ENCODE results near the gene APOD.

APOD gene

DNA sequence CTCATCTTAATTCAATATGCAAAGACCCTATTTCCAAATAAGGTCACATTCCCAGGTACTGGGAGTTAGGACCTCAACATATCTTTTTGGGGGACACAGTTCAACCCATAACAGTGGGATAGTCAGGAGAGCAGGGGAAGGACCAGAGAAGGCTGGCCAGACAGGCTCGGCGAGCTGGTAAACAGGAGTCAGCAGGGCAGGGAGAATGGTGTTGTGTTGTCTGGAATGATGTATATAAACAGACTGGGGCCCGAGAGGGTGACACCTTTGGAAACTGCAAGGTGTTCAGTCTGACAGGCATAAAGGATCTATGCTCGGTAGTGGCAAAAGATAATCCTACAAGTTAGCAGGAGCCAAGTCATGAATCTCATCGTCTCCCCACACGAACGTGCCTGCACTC, 30.5 kb downstream of the APOD start:
- no peak for DNase-seq (ENCODE audit: low spot score)

- DNase-seq (ENCODE audit: low spot score), result no peak
Measured at GRCh38 chr3:195551381-195551978, 32.3 kb downstream of the APOD start.

- no peak for DNase-seq (ENCODE audit: low spot score)
Measured at GRCh38 chr3:195550723-195551122, 33.0 kb downstream of the APOD start.

GRCh38 chr3:195549931-195550519, 33.7 kb downstream of the APOD start:
- peak; percentile 41 for DNase-seq (ENCODE audit: low spot score)

DNA sequence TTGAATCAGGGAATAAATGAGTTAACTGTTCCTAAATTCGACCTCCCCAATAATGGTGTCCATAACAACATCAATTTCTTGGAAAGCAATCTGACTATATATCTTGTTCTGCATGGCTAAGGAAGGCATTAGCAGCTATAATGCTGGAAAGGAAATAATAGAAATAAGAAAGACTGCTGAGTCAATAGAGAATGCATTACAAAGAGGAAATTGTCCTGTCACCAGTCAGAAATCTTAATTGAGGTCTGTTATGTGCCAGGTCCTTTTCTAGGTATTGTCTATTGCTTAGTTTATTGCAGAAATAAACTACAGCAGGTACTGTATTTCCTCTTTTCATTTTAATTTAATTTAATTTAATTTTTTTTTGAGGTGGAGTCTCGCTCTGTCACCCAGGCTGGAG, 34.8 kb downstream of the APOD start:
- DNase-seq (ENCODE audit: low spot score), result no peak

GRCh38 chr3:195548501-195548900, 35.2 kb downstream of the APOD start:
- no peak for DNase-seq (ENCODE audit: low spot score)

- no peak for DNase-seq (ENCODE audit: low spot score)
Measured at GRCh38 chr3:195548006-195548405, 35.7 kb downstream of the APOD start.

DNA sequence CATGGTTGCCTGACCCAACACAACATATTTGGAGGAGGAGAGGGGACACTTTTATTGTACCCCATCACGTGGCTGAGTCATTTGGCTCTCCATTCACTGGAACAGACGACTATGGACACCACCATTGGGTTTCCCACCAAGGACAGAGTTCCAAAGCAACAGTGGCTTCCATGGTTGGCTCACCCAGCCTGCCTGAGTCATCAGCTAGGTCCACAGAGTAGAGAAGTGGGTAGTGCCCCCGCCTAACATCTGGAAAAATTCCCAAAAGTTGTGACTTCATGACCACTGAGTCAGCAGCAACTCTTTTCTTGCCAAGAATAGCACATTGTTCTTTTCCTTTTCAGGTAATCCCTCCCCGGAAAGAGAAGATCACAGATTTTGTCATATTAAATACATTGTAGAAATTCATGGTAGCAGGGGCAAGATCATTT, 37.6 kb downstream of the APOD start:
- no peak for DNase-seq (ENCODE audit: low spot score)

DNA sequence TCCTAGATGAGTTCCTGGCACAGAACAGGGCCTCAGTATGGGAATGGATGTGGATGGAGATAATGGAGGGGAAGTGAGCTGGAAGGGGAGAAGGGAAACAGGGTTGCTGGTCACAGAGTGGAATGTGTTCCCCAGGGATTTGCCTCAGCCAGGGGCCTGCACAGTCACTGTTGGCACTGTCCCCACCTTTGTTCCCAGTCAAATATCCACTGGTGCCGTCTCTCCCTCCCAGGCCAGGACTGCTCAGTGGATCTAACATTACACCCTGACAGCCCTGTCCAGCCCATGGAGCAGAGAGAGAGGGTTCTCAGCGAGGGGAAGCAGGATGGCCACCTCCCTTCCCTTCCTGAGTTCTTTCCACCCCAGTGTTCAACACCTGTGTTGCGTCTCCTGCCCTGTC, 39.1 kb downstream of the APOD start:
- DNase-seq (ENCODE audit: low spot score), result no peak

GRCh38 chr3:195544230-195544536, 39.6 kb downstream of the APOD start:
- no peak for DNase-seq (ENCODE audit: low spot score)

- DNase-seq (ENCODE audit: low spot score), result peak; percentile 17
Measured at GRCh38 chr3:195543500-195544229, 40.1 kb downstream of the APOD start.

DNA sequence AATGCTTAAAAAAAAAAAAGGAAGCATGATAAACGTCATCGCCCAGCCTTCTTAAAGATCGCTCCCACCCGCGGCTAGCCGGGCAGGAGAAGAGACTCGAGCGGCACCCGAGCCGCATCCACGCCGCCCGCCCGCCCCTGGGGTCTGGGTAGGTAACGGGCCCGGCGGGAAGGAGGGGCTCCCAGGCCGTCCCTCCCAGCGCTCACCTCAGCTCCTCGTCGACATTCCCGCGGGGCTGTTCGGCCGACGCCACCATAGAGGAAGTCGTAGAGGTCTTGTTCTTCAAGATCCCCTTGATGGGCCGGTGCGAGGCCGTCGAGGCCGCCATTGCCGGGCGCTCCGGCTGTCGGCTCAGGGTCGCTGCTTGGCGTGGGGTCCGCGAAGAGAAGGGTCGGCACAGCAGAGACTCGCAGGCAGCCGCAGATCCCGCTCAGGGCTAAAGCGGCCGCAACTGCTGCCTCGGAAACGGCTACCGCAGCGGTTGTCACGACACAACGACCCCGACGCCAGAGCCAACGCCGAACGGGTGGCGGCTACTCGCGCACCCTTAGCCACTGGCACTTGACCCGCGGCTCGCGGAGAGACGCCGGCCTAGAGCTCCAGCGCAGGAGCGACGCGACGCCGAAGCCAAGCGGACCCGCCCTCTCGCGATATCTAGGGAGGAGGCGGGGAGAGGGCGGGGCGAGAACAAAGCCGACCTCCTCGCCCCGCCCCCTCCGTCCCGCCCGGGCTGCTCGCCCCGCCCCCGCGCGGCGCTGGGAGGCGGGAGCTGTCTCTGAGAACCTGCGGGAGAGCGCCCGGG, 40.8 kb downstream of the APOD start, which contains the start of gene PPP1R2:
PPP1R2 (minus strand) TSS at position 628 of the 802 bp plus-strand sequence; CDS start at position 328, 300 bp downstream.
- DNase-seq (ENCODE audit: low spot score), result peak; percentile 95

GRCh38 chr3:195542316-195542697, 41.4 kb downstream of the APOD start:
- DNase-seq (ENCODE audit: low spot score), result peak; percentile 78

DNA sequence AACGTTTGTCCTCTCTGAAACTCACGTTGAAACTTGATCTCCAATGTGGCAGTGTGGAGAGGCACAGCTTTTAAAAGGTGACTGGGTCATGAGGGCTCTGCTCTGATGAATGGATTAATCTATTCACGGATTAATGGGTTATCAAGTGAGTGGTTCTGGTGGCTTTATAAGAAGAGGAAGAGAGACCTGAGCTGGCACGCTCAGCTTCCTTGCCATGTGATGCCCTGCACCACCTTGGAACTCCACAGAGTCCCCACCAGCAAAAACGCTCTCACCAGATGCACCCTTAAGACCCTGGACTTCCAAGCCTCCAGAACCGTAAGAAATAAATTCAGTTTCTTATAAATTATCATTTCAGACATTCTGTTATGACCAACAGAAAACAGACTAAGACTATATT, 43.2 kb downstream of the APOD start:
- peak; percentile 42 for DNase-seq (ENCODE audit: low spot score)

DNA sequence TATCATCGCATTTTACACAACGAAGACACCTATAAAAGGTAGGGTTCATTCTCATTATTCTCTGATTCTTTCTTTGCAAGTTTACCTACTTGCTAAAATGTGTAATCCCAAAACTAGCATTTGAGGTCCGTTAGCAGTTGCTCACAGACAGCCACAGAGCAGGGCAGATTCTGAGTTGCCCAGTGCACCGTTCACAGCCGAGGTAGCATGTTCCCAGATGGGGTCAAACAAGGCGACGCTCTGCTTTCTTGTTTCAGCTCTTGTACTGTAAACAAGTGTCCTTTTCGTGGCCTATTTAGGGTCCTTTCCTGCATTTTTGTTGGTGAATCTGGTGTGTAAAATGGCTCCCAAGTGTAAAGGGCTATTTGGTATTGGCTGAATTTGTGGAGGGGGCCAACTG, 43.7 kb downstream of the APOD start:
- peak; percentile 18 for DNase-seq (ENCODE audit: low spot score)

DNA sequence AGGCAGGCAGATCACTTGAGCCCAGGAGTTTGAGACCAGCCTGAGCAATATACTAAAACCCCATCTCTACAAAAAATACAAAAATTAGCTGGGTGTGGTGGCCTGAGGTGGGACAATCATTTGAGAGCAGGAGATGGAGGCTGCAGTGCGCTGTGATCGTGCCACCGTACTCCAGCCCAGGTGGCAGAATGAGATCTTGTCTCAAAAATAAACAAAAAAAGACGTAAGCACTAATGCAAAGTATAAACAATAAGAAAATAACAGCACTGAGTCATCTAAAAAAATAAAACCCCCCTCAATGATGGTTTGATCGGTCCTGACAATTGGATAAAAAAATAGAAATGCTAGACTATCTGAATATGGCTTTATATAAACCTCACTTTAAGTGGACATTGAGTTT, 44.3 kb downstream of the APOD start:
- peak; percentile 20 for DNase-seq (ENCODE audit: low spot score)

DNA sequence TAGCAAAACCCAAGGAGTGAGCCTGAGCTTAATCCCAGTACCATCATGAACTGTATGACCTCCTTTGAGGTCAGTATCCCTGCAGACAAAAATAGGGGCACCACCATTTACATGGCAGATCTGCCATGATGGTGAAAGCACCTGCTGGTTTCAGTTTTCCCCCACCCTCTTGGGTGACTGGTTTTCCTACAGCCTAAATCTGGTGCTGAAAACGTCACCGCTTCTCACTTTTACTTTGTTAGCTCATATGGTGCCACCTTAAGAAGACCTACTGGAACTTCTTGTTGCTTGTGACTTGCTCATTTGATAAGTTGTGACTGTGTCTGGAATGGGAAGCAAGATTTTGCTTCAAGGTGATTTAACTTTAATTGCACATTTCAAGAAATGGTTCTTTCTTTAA, 45.7 kb downstream of the APOD start:
- peak; percentile 92 for DNase-seq (ENCODE audit: low spot score)

DNA sequence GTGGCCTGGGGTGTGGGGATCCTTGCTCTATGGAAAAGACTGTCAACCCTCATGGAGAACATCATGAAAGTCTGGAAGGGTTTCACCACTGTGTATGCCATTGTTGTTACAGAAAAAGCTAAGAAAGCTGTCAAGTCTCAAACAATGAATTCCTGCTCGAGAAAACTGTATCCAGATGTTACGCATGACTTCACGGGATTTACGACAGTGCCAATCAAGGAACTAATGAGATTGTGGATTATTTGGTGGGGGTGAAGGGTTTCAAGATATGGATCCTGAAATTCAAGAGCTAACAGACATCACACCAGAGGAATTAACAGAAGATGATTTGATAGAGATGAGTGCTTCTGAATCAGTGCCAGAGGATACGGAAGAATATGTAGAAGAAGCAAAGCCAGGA, 48.4 kb downstream of the APOD start:
- no peak for DNase-seq (ENCODE audit: low spot score)

- no peak for DNase-seq (ENCODE audit: low spot score)
Measured at GRCh38 chr3:195532834-195533233, 50.9 kb downstream of the APOD start.

- no peak for DNase-seq (ENCODE audit: low spot score)
Measured at GRCh38 chr3:195532345-195532744, 51.4 kb downstream of the APOD start.

DNA sequence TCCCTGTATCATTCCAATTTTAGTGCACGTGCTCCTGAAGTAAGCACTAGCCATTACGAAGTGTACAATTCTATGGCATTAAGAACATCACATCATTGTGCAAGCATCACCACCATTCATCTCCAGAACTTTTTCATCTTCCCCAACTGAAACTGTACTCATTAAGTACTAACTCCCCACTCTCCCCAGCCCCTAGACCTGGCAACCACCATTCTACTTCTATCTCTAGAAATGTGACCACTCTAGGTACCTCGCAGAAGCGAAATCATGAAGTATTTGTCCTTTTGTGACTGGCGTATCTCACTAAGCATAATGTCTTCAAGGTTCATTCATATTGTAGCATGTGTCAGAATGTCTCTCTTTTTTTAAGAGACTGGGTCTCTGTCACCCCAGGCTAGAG, 52.1 kb downstream of the APOD start:
- no peak for DNase-seq (ENCODE audit: low spot score)

DNA sequence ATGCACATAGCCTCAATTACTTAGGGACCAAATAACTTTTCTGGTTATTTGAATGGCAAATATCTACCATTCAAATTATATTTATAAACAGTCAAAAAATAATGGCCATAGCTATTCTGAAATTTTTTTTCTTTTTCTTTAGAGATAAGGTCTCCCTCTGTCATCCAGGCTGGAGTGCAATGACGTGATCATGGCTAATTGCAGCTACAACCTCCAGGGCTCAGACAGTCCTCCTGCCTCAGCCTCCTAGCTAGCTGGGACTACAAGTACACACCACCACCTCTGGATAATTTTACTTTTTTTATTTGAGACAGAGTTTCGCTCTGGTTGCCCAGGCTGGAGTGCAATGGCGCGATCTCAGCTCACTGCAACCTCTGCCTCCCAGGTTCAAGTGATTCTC, 57.2 kb downstream of the APOD start:
- DNase-seq (ENCODE audit: low spot score), result no peak
